ENCODE data around the gene SLAMF7. TPM values are rescaled to one million over a fixed set of nuclear protein-coding genes. Genes with fewer than 3 reads are reported as not detected.

SLAMF7 gene
- total and polyA plus RNA-seq, 2 experiments from 2014 or later, result 0.11 TPM; not detected in 1

DNA sequence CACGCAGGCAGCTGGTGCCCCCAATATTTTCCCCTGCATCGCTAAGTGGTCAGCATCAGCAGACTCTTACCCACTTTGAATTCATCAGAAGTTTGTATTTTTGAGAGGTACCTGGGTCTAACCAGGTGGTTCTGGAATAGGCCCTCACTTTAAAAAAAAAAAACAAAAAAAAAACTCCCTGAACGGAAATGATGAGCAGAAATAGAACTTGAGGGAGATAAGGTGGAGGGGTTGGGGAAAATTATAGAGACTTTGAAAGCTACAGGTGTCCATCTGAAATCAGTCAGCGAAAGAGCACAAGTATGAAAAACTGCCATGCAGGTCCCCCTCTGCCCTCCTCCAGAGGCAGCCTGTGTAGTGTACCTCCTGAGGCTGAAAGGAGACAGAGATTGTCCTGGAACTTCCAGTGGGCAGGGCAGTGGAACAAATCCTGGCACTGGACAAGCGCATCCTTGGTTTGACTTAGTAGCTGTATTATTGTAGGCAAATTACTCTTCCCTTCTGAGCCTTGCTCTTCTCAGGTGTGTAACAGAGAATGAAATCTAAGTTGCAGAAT lies 1.2 kb downstream of the SLAMF7 start (continued):
- TF ChIP-seq, protein P1, sequence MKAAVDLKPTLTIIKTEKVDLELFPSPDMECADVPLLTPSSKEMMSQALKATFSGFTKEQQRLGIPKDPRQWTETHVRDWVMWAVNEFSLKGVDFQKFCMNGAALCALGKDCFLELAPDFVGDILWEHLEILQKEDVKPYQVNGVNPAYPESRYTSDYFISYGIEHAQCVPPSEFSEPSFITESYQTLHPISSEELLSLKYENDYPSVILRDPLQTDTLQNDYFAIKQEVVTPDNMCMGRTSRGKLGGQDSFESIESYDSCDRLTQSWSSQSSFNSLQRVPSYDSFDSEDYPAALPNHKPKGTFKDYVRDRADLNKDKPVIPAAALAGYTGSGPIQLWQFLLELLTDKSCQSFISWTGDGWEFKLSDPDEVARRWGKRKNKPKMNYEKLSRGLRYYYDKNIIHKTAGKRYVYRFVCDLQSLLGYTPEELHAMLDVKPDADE (IDR thresholded peaks at IDR 0.05), result no peak
- TF ChIP-seq, protein P2, sequence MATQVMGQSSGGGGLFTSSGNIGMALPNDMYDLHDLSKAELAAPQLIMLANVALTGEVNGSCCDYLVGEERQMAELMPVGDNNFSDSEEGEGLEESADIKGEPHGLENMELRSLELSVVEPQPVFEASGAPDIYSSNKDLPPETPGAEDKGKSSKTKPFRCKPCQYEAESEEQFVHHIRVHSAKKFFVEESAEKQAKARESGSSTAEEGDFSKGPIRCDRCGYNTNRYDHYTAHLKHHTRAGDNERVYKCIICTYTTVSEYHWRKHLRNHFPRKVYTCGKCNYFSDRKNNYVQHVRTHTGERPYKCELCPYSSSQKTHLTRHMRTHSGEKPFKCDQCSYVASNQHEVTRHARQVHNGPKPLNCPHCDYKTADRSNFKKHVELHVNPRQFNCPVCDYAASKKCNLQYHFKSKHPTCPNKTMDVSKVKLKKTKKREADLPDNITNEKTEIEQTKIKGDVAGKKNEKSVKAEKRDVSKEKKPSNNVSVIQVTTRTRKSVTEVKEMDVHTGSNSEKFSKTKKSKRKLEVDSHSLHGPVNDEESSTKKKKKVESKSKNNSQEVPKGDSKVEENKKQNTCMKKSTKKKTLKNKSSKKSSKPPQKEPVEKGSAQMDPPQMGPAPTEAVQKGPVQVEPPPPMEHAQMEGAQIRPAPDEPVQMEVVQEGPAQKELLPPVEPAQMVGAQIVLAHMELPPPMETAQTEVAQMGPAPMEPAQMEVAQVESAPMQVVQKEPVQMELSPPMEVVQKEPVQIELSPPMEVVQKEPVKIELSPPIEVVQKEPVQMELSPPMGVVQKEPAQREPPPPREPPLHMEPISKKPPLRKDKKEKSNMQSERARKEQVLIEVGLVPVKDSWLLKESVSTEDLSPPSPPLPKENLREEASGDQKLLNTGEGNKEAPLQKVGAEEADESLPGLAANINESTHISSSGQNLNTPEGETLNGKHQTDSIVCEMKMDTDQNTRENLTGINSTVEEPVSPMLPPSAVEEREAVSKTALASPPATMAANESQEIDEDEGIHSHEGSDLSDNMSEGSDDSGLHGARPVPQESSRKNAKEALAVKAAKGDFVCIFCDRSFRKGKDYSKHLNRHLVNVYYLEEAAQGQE (IDR thresholded peaks at IDR 0.05; ENCODE audit: unreplicated experiment), result no peak
- no peak for TF ChIP-seq ZNF114 (CRISPR knock-in tag; IDR thresholded peaks at IDR 0.05)

DNA sequence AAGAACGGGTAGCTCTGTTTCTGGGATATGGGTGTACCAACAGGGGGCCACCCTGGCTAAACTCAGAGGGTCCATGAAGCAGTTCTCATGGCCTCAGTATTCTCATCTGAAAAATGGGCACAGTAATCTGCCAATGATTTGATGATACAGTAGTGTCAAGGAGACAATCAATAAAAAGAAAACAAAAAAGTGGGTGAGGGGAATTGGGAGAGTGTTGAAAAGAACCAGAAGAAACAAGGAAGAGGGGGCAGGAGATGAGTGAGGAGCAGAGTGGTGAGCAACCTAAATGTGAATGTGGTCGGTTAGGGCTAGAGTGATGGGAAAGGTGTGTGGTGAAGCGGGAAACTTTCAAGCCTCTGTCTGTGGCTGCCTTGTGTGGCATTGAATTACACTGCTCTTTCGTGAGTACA lies 2.0 kb downstream of the SLAMF7 start:
- Histone ChIP-seq H3F3A (replicated peaks; ENCODE audit: low read depth) (no peaks in the 10 kb centered on the region), H3K4me2 (no peak overlapping the region), H2AFZ (no peak overlapping the region), H4K20me1 (replicated peaks; ENCODE audit: insufficient read depth) (no peaks in the 10 kb centered on the region), H3K4me3 (no peak overlapping the region), H3K4me1 (ENCODE audit: insufficient read depth) (no peaks in the 10 kb centered on the region), H3K79me2 (replicated peaks; ENCODE audit: insufficient read depth) (no peaks in the 10 kb centered on the region), H3K27ac (ENCODE audit: low read depth) (no peak overlapping the region), H3K36me3 (ENCODE audit: insufficient read depth) (no peaks in the 10 kb centered on the region), H3K9me2 (ENCODE audit: insufficient read depth) (no peaks in the 10 kb centered on the region), H3K27me3 (ENCODE audit: insufficient read depth) (no peaks in the 10 kb centered on the region)
- H3K27me3 Mint-ChIP-seq (ENCODE audit: insufficient read depth, low read depth, poor library complexity), result no peaks in the 10 kb centered on the region
- no peak for ATAC-seq
- DNase-seq (ENCODE audit: low spot score), result no peak
- H3K36me3 Mint-ChIP-seq (ENCODE audit: low read depth), result peaks cover 5% of the 10 kb centered on the region; the same call in 2 of the 3 replicates
- H3K9me3 Mint-ChIP-seq, result peaks cover 13% of the 10 kb centered on the region
- H3K4me1 Mint-ChIP-seq, result peaks cover 10% of the 10 kb centered on the region
- no peak overlapping the region for H3K27ac Mint-ChIP-seq
- TF ChIP-seq CREB1 (CRISPR knock-in tag; IDR thresholded peaks at IDR 0.05; ENCODE audit: low read depth) (no peak), EZH2 (IDR thresholded peaks at IDR 0.05; ENCODE audit: low read depth, unreplicated experiment) (no peak), ZNF331 (CRISPR knock-in tag; IDR thresholded peaks at IDR 0.05; ENCODE audit: low read depth) (no peak), ZNF114 (CRISPR knock-in tag; IDR thresholded peaks at IDR 0.05) (no peak)
- TF ChIP-seq, protein P2 (IDR thresholded peaks at IDR 0.05; ENCODE audit: unreplicated experiment), result no peak
- TF ChIP-seq, protein P1 (IDR thresholded peaks at IDR 0.05), result no peak
- TF ChIP-seq, protein P3, sequence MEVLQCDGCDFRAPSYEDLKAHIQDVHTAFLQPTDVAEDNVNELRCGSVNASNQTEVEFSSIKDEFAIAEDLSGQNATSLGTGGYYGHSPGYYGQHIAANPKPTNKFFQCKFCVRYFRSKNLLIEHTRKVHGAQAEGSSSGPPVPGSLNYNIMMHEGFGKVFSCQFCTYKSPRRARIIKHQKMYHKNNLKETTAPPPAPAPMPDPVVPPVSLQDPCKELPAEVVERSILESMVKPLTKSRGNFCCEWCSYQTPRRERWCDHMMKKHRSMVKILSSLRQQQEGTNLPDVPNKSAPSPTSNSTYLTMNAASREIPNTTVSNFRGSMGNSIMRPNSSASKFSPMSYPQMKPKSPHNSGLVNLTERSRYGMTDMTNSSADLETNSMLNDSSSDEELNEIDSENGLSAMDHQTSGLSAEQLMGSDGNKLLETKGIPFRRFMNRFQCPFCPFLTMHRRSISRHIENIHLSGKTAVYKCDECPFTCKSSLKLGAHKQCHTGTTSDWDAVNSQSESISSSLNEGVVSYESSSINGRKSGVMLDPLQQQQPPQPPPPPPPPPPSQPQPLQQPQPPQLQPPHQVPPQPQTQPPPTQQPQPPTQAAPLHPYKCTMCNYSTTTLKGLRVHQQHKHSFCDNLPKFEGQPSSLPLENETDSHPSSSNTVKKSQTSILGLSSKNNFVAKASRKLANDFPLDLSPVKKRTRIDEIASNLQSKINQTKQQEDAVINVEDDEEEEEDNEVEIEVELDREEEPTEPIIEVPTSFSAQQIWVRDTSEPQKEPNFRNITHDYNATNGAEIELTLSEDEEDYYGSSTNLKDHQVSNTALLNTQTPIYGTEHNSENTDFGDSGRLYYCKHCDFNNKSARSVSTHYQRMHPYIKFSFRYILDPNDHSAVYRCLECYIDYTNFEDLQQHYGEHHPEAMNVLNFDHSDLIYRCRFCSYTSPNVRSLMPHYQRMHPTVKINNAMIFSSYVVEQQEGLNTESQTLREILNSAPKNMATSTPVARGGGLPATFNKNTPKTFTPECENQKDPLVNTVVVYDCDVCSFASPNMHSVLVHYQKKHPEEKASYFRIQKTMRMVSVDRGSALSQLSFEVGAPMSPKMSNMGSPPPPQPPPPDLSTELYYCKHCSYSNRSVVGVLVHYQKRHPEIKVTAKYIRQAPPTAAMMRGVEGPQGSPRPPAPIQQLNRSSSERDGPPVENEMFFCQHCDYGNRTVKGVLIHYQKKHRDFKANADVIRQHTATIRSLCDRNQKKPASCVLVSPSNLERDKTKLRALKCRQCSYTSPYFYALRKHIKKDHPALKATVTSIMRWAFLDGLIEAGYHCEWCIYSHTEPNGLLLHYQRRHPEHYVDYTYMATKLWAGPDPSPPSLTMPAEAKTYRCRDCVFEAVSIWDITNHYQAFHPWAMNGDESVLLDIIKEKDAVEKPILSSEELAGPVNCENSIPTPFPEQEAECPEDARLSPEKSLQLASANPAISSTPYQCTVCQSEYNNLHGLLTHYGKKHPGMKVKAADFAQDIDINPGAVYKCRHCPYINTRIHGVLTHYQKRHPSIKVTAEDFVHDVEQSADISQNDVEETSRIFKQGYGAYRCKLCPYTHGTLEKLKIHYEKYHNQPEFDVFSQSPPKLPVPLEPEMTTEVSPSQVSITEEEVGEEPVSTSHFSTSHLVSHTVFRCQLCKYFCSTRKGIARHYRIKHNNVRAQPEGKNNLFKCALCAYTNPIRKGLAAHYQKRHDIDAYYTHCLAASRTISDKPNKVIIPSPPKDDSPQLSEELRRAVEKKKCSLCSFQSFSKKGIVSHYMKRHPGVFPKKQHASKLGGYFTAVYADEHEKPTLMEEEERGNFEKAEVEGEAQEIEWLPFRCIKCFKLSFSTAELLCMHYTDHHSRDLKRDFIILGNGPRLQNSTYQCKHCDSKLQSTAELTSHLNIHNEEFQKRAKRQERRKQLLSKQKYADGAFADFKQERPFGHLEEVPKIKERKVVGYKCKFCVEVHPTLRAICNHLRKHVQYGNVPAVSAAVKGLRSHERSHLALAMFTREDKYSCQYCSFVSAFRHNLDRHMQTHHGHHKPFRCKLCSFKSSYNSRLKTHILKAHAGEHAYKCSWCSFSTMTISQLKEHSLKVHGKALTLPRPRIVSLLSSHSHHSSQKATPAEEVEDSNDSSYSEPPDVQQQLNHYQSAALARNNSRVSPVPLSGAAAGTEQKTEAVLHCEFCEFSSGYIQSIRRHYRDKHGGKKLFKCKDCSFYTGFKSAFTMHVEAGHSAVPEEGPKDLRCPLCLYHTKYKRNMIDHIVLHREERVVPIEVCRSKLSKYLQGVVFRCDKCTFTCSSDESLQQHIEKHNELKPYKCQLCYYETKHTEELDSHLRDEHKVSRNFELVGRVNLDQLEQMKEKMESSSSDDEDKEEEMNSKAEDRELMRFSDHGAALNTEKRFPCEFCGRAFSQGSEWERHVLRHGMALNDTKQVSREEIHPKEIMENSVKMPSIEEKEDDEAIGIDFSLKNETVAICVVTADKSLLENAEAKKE (CRISPR knock-in tag; IDR thresholded peaks at IDR 0.05), result no peak
- no peak overlapping the region for H3K4me3 Mint-ChIP-seq
